Activated CD4-positive, CD25-positive, alpha-beta regulatory T cell (primary cell): ENCODE results near the gene ELAVL2.
"Not testable (repeated sequence)": the region's sequence is repeated elsewhere in the genome, so short reads cannot be mapped to it uniquely, and the experiment has no call there.

Experiments used
- DNase-seq, 4 experiments: peaks; one replicate each; lab custom pipeline; 2025; lab: John Stamatoyannopoulos, UW

Gene ELAVL2

DNA sequence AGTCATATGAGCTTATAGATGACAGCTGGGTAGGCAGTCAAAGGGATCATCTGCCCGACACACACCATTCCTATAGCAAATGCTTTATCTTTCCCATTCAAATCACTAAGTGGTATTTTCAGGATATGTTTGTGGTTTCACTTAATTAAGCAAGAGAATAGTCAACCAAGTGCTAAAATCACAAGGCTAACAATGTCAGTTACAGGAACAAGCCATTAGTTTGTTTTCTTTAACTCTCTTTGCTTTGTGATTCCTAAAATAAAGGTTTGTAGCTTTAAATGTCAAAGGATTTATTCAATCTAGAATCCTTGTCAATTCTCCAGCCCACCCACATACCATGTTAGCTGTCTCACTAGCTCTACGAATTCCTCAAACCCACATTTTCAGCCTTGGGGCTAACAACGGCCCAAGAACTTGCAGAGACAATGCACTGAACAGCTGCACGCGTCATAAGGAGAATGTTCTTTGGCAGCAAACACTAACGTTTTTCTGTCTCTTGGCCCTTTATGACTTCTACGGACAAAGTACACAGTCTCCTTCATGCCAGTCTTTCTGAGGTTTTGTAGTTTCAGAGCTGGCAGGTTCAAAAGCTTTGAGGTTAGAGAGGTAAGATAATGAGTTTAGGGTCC lies 56.6 kb downstream of the ELAVL2 start:
- no peak for DNase-seq

DNA sequence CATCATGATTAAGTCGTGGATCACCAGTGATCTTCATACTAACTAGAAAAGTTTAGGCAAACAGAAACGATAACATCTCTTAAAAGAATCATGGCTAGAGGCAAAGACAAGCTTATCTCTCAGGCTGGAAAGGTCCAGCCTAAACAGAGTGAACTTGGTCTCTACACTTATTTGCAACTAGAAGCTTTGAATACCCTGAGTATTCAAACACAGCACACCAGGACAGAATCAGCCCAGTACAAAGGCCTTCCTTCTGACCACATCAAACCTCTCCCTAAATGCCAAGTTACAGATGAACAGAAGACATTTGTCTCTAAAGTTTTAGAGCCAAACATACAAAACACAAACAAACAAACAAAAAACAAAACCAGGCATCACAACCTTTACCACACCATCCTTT lies 57.2 kb downstream of the ELAVL2 start:
- DNase-seq, result no peak

DNA sequence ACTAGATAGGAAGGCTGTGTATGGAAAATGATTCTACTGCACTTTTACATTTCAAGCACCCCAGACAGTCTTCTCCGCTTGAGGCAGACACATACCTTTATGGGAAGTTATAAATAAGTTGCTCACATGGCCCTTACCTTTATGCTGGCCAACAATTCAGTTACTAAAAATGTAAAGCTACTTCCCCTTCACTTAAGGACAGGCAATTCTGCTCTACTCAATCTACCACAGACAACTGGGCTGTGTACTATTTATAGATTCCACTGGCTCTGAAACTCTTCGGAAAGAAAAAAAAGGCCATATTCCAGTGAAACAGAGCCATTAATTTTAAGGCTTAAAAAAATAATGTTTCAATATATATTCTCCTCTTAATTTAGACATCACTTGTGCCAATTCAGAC lies 59.4 kb downstream of the ELAVL2 start:
- DNase-seq, result no peak

DNA sequence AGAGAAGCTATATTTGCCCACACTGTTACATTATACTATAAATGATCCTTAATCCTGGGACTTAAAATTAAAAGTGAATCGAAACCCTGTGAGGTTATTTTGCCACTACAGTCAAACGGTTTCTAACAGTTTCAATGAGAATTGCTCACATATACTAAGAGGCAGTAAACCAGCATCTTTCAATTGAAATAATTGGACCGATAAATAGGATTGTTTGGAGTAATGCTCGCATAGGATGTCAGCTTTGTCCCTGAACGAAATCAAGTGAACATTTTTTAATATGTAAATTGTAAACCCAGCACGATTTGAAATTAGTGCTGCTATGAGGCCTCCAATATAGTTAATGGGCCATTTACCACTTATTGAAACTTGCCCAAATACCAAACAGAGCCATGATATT lies 60.5 kb downstream of the ELAVL2 start:
- no peak for DNase-seq

DNA sequence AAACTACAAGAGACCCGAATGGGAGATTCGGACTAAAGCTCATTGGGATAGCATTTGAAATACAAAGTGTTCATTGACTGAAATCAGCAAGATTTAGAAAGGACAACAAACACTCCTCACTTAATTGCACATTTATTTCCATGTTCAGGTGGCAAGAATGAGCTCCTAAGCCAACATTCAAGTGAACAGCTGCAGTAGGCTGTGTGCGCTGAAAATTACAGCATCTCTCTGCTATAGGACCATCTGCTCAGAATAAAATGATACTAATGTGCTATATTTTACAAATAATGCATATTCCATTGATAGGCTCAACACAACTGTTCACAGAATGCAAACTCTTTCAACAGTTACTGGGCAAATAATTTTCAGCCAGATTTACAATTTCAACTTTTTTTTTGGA lies 61.8 kb downstream of the ELAVL2 start:
- no peak for DNase-seq

DNA sequence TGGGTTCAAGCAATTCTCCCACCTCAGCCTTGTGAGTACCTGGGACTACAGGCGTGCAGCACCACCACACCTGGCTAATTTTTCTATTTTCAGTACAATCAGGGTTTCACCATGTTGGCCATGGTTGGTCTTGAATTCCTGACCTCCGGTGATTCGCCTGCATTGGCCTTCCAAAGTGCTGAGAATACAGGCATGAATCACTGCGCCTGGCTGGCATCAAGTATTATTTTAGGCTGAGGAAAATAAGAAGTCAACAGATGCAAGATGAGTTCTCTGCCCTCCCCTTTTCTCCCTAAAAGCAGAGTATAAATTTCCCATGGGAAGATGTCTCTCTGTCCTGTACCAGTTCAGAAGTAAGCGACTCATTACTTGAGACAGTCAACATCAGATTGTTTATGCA lies 71.5 kb downstream of the ELAVL2 start:
- DNase-seq, result no peak

DNA sequence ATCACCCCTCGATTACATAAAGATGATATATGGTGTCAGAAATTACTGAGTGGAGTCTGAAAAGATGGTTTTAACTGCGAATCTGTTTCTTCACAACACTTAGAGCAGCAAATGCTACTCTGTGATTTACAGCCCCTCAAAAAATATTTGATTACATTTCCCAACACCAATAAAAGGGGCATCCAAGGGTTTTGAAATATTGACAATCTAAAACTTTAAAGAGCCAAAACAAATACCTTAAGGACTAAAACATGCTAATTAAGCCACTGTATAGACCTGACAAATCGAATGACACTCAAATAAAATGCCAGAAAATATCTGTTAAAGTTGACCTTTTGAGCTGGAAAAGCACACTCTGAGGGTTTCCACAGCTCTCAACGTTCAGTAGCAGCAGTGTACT lies 73.2 kb downstream of the ELAVL2 start:
- no peak for DNase-seq

- no peak for DNase-seq
These were observed 74.4 kb downstream of the ELAVL2 start for GRCh38 chr9:23751633-23752032.

- no peak for DNase-seq
These were observed 75.2 kb downstream of the ELAVL2 start for GRCh38 chr9:23750808-23751207.

DNA sequence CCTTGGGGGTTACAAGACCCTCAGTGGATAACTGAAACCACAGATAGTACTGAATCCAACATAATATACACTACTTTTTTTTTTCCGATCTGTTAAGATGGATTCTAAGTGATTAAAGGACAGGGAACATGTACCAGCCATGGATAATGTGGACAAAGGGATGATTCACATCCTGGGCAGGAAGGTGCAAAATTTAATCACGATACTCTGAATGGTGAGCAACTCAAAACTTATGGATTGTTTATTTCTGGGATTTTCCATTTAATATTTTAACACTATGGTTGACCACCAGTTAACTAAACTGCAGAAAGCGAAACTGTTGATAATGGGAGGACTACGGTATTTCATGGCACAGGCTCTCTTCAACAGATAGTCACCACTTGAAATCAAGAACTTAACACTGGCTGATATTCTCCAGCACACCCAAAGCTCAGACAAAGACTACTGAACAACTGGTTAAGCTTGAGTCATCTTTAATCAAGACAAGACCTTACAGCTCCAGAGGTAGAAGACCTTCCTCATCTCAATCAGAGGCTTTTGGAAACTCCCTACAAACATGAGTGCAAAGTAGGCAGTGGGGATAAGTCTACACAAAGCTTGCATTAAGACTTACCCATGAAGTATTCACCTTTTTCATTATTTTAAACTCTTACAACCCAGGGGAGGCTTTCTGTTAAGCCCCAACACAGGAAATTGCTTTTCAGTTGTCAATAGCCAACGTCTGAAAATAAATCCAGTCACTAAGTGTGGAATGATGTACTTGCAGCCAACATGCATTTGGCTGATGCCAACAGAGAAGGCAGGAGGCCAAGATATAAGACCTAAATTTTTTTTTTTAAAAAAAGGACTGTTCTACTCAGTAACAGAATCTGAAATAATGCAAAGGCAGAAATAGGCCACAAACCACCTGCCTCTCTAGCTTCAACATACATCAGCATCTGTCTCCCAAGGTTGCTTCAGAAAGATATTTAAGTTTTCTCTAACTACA lies 78.7 kb downstream of the ELAVL2 start:
- DNase-seq, result no peak

GRCh38 chr9:23746317-23746716 lies 79.7 kb downstream of the ELAVL2 start:
- no peak for DNase-seq

- no peak for DNase-seq
These were observed 83.0 kb downstream of the ELAVL2 start for GRCh38 chr9:23743036-23743435.

GRCh38 chr9:23741351-23741750 lies 84.7 kb downstream of the ELAVL2 start:
- no peak for DNase-seq

DNA sequence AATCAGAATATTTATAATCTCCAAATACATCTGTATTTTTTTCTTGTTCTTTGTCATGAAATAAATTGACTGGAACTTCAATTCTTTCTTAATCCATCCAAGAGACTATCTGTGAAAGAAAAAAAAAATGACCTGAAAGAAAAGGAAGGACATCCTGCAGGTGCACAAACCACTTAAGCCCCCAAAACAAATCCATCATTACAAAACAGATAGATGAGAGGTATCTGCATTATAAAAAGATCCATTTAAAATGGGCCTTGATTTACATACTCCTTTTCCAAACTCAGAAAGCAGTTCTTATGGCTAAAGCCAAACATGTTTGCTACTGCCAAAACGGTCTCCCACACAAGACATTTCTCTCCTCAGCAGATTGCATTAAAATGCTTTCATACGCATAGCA lies 85.5 kb downstream of the ELAVL2 start:
- no peak for DNase-seq

DNA sequence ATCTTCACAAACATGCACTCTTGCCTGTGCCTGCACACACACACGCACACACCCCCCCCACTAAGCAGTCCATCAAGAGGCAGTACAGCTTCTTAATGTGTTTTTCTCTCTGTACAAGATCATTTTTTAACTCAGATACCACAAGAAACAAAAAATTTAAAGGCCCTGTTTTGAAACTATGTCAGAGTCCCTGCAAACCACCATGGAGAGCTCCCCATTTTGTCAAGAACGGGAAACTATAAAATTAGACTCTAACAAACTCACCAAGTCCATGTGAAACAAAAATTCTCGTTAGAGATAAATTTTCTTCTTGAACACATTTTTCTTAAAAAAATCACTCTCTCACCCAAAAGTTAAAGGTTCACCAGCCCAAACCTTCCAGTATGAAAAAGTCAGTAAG lies 86.3 kb downstream of the ELAVL2 start:
- DNase-seq, result no peak

GRCh38 chr9:23736293-23736692 lies 89.7 kb downstream of the ELAVL2 start:
- DNase-seq, result no peak

DNA sequence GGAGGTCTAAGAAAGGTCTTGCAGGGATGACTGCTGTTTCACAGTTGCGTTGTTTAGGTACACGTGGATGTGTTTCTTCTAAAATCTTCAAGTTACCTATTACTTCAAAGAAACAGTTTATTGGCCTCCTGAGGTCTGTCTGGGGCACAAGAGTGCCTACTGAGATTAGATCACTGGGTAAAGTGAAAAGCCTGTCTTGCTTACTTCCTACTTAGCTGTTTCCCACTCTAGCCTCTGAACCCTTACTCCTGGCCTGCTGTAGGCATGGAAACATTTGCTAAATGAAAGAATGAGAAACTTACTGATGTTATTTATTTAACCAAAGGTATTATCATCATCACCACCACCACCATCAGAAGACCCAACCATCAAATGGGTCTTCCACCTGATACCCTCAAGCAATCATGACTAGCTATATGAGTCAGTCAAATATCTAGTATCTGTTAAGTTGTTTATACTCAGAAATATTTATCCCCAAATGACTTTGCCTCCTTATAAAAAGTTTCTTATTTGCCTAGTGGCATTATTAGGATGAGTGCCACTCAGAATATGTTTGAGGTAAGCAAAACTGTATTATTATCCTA lies 92.5 kb downstream of the ELAVL2 start:
- no peak for DNase-seq

DNA sequence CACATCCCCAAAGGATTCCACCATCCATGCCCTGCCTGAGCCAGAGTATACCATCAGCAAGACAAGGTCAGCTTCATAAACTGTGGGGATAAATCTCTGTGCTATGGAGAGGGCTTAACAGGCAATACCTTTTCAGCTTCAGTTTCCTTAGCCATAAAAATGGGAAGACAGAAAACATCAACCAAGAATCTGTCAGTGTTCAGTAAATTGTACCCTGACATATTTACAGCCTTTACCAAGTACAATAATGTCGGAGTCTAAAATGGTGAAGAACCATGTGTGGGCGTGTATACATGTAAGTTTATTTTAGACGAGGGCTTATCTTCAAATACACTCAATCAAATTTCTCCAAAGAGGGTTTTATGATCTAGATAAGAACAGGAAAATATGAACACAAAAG lies 94.7 kb downstream of the ELAVL2 start:
- DNase-seq, result no peak

DNA sequence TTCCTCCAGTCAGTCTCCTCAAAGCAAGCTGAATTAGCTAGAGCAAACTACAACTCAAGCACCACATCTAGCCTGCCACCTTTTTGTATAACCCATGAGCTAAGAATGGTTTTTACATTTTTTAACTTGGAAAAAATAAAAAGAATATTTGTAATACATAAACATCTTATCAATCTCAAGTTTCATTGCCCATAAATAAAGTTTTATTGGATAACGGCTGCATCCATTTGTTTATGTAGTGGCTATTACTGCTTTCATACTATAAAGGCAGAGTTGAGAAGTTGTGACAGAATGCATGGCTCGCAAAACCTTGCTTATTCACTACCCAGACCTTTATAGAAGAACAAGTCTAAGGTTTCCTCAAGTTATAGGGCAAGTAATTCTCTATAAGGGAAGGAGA lies 95.7 kb downstream of the ELAVL2 start:
- no peak for DNase-seq

DNA sequence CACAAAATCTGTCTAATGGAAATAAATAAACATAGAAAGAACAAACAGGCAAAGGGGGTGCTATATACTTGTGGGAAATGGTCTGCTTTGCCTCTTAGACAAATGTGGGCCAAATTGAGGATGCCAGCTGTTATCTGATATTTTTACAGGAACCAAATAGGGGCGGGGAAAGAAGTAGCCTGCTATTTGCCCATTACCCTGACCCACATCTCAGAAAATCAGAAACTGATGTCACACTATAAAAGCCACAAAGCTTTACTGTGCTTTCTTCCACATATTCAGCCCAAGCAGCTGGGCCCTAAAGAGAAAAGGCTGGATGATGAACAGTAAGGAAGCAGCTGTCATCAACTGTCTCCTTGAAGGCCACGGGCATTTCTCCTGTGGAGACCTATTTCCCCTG lies 97.3 kb downstream of the ELAVL2 start:
- no peak for DNase-seq

DNA sequence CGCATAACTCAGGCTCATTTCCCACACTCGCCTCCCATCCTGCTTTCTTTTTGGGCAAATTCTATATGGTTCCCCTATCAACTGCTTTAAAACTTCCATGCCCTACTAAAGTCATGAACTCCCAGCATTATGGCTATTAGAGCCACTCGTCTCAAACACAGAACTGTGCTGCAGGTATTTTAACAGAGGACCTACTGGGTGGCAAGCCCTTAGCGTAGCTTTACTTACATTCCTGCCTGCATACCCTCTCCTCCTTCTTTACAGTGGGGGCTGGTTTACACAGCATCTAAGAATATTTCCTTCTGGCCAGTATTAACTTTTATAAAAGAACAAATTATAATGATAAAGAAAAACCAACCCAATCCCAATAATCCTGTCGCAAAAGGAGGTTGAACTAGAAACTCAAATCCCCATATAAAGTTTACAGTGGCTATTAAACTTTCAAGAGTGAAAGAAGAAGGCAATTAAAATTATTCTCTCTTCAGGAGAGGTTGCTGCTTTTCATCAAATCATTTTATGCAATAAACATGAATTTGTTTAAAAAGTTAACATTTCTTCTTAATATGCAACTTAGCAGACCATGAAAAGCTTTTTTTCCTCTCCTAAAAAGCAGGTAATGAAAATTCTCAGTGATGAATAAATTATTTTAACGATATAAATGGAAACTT lies 100.6 kb downstream of the ELAVL2 start:
- DNase-seq, result no peak

GRCh38 chr9:23723672-23724071 lies 102.4 kb downstream of the ELAVL2 start:
- DNase-seq, result no peak

DNA sequence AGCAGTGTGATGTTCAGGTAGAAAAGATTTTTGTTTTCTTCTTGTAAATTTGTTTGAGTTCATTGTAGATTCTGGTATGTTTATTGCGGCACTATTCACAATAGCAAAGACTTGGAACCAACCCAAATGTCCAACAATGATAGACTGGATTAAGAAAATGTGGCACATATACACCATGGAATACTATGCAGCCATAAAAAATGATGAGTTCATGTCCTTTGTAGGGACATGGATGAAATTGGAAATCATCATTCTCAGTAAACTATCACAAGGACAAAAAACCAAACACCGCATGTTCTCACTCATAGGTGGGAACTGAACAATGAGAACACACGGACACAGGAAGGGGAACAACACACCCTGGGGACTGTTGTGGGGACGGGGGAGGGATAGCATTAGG lies 103.0 kb downstream of the ELAVL2 start:
- not testable (repeated sequence) for DNase-seq
